Duodenal mucosa (tissue), 2 donors: ENCODE results near the gene SNX8.
"Not testable (repeated sequence)": the region's sequence is repeated elsewhere in the genome, so short reads cannot be mapped to it uniquely, and the experiment has no call there.

Experiments used
- H3K27ac ChIP-seq: one replicate; pipeline ENCODE4 v1.7.0; 2013; ENCODE audit warnings: low read depth, low read length
- H3K27me3 ChIP-seq, 2 donors: one replicate each; pipeline ENCODE4 v1.7.0; 2013; ENCODE audit warnings: low read length in 2 of 2, control low read depth in 1 of 2; ENCODE audit not compliant: insufficient read depth in 2 of 2, control insufficient read depth in 1 of 2
- H3K36me3 ChIP-seq, 2 donors: one replicate each; pipeline ENCODE4 v1.7.0; 2013; ENCODE audit warnings: low read length in 2 of 2, control low read depth in 1 of 2; ENCODE audit not compliant: insufficient read depth in 2 of 2, control insufficient read depth in 1 of 2
- H3K4me1 ChIP-seq, 2 donors: one replicate each; pipeline ENCODE4 v1.7.0; 2013; ENCODE audit warnings: low read length in 2 of 2, control low read depth in 1 of 2; ENCODE audit not compliant: insufficient read depth in 2 of 2, control insufficient read depth in 1 of 2
- H3K4me3 ChIP-seq, 2 donors: one replicate each; pipeline ENCODE4 v1.7.0; 2013; ENCODE audit warnings: low read length in 2 of 2, low read depth in 1 of 2
- H3K9ac ChIP-seq, 2 donors: one replicate each; pipeline ENCODE4 v1.7.0; 2013; ENCODE audit warnings: low read length in 2 of 2, low read depth in 1 of 2
- H3K9me3 ChIP-seq, 2 donors: one replicate each; pipeline ENCODE4 v1.7.0; 2013; ENCODE audit warnings: low read length in 2 of 2, control low read depth in 1 of 2; ENCODE audit not compliant: control insufficient read depth in 1 of 2

Gene SNX8

DNA sequence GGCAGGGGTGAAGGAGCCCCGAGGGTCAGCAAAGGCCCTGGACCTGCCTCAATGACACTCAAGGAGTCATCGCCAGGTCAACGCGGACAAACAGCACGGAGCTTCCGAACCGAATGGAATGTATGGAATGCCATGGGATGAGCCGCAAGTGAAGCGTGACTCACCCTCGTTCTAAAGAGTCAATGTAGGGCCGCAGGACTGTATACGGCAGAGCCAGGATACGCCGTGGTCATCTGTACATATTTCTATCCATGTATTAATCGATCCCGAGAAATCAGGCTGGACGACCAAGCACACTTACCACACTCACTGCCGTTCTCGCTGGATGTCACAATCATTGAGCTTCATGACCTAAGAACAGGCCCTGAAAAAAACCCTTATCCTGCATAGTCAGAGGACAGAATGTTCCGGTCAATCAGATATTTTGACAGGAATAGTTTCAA lies 4.3 kb downstream of the SNX8 start:
- H3K36me3 ChIP-seq, result no peaks in the 10 kb centered on the region
- H3K4me1 ChIP-seq, result peaks cover 3 to 7% of the 10 kb centered on the region in 2 donors
- no peak overlapping the region for H3K4me3 ChIP-seq
- H3K9me3 ChIP-seq, result no peaks in the 10 kb centered on the region
- no peak overlapping the region for H3K27ac ChIP-seq
- no peaks in the 10 kb centered on the region for H3K27me3 ChIP-seq
- H3K9ac ChIP-seq, result no peak overlapping the region

DNA sequence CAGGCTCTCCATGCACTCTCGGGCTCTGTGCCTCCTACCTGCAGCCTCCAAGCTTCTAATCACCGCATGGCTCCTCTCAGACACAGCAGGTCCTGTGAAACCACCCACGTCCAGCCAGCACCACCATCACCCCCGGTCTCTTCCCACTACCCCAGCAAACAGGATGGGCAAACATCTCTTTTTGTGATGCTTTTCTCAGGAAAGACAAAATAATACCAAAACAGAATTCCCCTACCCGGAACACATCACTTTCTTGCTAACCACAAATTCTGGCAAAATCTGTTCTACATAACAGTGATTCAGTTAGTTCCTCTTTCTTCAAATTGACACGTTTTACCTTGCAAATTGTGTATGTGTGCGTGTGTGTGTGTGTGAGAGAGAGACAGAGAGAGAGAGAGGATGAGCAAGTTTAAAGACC lies 6.5 kb downstream of the SNX8 start:
- Histone ChIP-seq H3K9me3 (no peaks in the 10 kb centered on the region), H3K4me1 (peaks cover 8 to 9% of the 10 kb centered on the region in 2 donors), H3K36me3 (no peaks in the 10 kb centered on the region), H3K27me3 (no peaks in the 10 kb centered on the region), H3K27ac (no peak overlapping the region), H3K4me3 (no peak overlapping the region), H3K9ac (no peak overlapping the region)

DNA sequence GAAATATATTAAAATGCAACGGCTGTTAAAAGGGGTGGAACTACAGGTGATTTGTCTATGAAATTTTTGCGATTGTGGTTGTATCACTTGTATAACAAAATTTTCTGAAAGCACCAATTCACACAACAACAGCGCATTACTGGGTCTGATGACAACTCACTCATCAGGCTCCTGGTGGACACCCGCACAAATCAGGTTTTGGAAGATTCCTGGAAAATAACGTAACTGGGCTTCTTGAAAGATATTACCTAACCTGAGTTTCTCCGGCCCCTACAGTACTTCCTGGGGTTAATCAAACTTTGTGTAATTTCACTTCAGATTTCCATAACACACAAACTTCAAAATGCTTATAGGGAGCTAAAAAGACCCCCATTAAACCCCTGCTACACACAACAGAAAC lies 7.6 kb downstream of the SNX8 start:
- Histone ChIP-seq H3K27ac (no peak overlapping the region), H3K27me3 (no peaks in the 10 kb centered on the region), H3K4me3 (no peak overlapping the region), H3K9me3 (no peaks in the 10 kb centered on the region), H3K9ac (no peak overlapping the region), H3K4me1 (peaks cover 8 to 9% of the 10 kb centered on the region in 2 donors), H3K36me3 (no peaks in the 10 kb centered on the region)

DNA sequence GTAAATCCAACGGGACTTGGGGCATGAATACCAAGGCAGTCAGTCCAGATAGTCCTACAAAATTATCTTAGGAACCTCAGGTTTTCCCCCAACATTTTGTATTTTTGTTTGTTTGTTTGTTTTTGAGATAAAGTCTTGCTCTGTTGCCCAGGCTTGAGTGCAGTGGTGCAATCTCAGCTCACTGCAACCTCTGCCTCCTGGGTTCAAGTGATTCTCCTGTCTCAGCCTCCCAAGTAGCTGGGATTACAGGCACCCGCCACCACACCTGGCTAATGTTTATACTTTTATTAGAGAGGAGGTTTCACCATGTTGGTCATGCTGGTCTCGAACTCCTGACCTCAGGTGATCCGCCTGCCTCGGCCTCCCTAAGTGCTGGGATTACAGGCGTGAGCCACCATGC lies 9.0 kb downstream of the SNX8 start:
- H3K9ac ChIP-seq, H3K9me3 ChIP-seq, H3K27ac ChIP-seq, H3K27me3 ChIP-seq, H3K36me3 ChIP-seq, H3K4me3 ChIP-seq: not testable (repeated sequence)
- H3K4me1 ChIP-seq, result peaks cover 9 to 12% of the 10 kb centered on the region in 2 donors

DNA sequence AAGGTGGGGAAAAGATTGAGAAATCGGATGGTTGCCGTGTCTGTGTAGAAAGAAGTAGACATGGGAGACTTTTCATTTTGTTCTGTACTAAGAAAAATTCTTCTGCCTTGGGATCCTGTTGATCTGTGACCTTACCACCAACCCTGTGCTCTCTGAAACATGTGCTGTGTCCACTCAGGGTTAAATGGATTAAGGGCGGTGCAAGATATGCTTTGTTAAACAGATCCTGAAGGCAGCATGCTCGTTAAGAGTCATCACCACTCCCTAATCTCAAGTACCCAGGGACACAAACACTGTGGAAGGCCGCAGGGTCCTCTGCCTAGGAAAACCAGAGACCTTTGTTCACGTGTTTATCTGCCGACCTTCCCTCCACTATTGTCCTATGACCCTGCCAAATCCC lies 10.7 kb downstream of the SNX8 start:
- peaks cover 9 to 12% of the 10 kb centered on the region in 2 donors for H3K4me1 ChIP-seq
- not testable (repeated sequence) for H3K9me3 ChIP-seq, H3K27ac ChIP-seq, H3K4me3 ChIP-seq, H3K27me3 ChIP-seq, H3K36me3 ChIP-seq, H3K9ac ChIP-seq

DNA sequence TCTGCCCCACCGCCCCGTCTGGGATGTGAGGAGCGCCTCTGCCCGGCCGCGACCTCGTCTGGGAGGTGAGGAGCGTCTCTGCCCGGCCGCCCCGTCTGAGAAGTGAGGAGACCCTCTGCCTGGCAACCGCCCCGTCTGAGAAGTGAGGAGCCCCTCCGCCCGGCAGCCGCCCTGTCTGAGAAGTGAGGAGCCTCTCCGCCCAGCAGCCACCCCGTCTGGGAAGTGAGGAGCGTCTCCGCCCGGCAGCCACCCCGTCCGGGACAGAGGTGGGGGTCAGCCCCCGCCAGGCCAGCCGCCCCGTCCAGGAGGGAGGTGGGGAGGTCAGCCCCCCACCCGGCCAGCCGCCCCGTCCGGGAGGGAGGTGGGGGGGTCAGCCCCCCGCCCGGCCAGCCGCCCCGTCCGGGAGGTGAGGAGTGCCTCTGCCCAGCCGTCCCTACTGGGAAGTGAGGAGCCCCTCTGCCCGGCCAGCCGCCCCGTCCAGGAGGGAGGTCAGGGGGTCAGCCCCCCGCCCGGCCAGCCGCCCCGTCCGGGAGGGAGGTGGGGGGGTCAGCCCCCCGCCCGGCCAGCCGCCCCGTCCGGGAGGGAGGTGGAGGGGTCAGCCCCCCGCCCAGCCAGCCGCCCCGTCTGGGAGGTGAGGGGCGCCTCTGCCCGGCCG lies 11.4 kb downstream of the SNX8 start:
- H3K4me1 ChIP-seq, result peaks cover 9 to 12% of the 10 kb centered on the region in 2 donors
- H3K9me3 ChIP-seq, H3K27ac ChIP-seq, H3K27me3 ChIP-seq, H3K9ac ChIP-seq, H3K4me3 ChIP-seq, H3K36me3 ChIP-seq: not testable (repeated sequence)

DNA sequence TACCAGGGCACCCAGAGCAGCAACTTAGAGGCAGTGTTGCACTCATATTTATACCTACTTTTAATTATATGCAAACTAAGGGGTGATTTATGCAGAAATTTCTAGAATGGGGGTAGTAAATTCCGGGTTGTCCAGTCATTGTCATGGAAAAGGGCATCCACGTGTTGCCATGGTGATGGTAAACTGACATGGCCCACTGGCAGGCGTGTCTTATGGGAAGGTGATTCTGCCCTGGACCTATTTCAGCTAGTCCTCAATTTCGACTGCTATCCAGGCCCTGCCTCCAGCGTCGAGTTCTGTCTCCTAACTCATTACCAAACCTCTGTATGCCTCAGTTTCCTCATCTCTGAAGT lies 12.8 kb downstream of the SNX8 start:
- Histone ChIP-seq H3K4me3 (no peak overlapping the region), H3K4me1 (peaks cover 9 to 12% of the 10 kb centered on the region in 2 donors), H3K36me3 (no peaks in the 10 kb centered on the region), H3K9ac (no peak overlapping the region), H3K9me3 (no peaks in the 10 kb centered on the region), H3K27ac (no peak overlapping the region), H3K27me3 (no peaks in the 10 kb centered on the region)

DNA sequence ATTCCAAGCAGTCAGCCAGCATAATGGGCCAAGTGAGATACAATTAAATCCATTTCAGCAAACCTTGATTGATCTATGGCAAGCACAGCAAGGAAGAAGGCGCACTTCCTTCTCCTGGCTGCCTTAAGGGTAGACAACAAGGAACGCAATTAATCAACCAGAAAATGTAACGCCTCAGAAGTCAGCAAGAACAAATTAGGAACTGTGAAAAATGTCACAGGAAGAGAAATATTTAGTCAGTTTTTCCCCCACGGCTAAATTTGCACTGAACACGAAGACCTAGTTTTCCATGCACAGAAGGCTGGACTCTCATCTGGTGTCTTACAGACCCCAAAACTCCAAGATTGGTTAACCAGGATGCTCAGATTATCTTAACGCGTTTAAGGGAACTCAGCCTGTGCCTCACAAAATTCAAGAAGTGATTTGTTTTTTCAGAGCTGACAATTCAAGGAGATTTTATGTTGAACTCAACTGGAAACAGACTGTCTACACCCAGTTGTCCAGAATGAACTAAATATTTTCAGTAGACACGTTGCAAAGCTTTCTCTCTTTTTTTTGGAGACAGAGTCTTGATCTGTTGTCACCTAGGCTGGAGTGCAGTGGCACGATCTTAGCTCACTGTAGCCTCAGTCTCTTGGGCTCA lies 14.2 kb downstream of the SNX8 start:
- Histone ChIP-seq H3K4me1 (peaks cover 7 to 11% of the 10 kb centered on the region in 2 donors), H3K27ac (no peak overlapping the region), H3K36me3 (no peaks in the 10 kb centered on the region), H3K27me3 (no peaks in the 10 kb centered on the region), H3K9me3 (no peaks in the 10 kb centered on the region), H3K9ac (no peak overlapping the region), H3K4me3 (no peak overlapping the region)

DNA sequence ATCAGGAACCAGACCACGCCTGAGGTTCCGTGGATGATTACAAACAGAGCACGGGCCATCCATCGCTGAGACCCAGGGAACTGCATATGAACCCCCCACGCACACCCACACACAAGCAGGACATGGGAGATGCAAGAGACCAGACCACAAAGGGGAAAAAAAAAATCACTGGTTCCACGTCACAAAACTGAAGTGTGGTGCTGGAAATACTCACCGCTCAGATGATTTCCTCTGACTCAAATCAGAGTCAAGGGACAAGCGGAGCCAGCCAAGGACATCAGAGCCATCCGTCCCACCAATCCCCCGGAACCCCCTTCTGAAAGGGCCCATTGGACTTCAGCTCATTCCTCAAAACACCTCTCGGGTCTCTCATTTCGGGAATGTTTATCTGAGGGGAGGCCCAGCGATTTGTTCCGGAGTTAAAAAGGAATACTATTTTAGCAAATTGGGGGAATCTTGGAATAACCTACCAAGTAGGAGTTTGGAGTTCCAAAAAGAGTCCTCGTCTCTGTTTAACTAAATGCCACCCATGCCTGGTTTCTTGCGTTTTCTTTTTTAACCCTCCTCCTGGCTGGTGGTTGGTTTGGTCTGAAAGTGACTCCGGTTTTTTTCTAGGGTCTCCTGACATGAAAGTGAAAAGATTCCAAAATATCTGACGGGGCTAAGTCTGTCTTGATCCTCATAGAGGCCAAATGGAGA lies 15.0 kb downstream of the SNX8 start:
- no peak overlapping the region for H3K9ac ChIP-seq
- peaks cover under 1 to 3% of the 10 kb centered on the region in 2 donors for H3K4me1 ChIP-seq
- H3K4me3 ChIP-seq, result no peak overlapping the region
- no peaks in the 10 kb centered on the region for H3K36me3 ChIP-seq
- no peaks in the 10 kb centered on the region for H3K9me3 ChIP-seq
- no peak overlapping the region for H3K27ac ChIP-seq
- H3K27me3 ChIP-seq, result no peaks in the 10 kb centered on the region

DNA sequence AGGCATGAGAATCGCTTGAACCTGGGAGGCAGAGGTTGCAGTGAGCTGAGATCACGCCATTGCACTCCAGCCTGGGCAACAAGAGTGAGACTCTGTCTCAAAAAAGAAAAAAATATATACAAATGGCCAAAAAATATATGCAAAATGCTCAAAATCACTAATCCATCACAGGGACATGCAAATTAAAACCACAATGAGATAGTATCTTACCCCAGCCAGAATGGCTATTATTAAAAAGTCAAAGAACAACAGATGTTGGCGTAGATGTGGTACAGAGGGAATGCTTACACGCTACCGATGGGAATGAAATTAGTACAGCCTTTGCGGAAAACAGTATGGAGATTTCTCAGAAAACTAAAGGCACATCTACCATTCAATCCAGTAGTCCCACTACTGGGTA lies 17.4 kb downstream of the SNX8 start:
- Histone ChIP-seq H3K36me3 (no peaks in the 10 kb centered on the region), H3K27ac (no peak overlapping the region), H3K27me3 (no peaks in the 10 kb centered on the region), H3K4me1 (peaks cover 0 to 3% of the 10 kb centered on the region in 2 donors), H3K9me3 (no peaks in the 10 kb centered on the region), H3K9ac (no peak overlapping the region), H3K4me3 (no peak overlapping the region)
